GM18861 (cell line): ENCODE measurements around the gene VAV1.
A peak's percentile ranks its signal among the peaks of the same experiment; 100 is the strongest.

Source experiments
- ATAC-seq: cut with Tn5 transposase; IDR thresholded peaks from one replicate; pipeline ENCODE4 v1.9.1; 2021; ENCODE audit not compliant: unreplicated experiment

VAV1 gene

GRCh38 chr19:6772028-6772865 lies at the start of gene VAV1:
VAV1 (plus strand) TSS chr19:6772708; CDS start chr19:6772808, 100 bp downstream.
- ATAC-seq: peak; percentile 42

GRCh38 chr19:6723108-6723618 lies 49.3 kb upstream of the VAV1 start:
- no peak for ATAC-seq

- ATAC-seq: no peak
Observed at GRCh38 chr19:6723738-6724137, 48.8 kb upstream of the VAV1 start.

GRCh38 chr19:6724631-6725492 lies 47.6 kb upstream of the VAV1 start:
- ATAC-seq: no peak

GRCh38 chr19:6725513-6726231 lies 46.8 kb upstream of the VAV1 start:
- no peak for ATAC-seq

- ATAC-seq: no peak
Observed at GRCh38 chr19:6728346-6728745, 44.2 kb upstream of the VAV1 start.

- ATAC-seq: no peak
Observed at GRCh38 chr19:6729573-6730152, 42.8 kb upstream of the VAV1 start.

- no peak for ATAC-seq
Observed at GRCh38 chr19:6730153-6730804, 42.2 kb upstream of the VAV1 start.

GRCh38 chr19:6730941-6731670 lies 41.4 kb upstream of the VAV1 start:
- no peak for ATAC-seq

- ATAC-seq: no peak
Observed at GRCh38 chr19:6731822-6732221, 40.7 kb upstream of the VAV1 start.

- no peak for ATAC-seq
Observed at GRCh38 chr19:6732803-6733337, 39.6 kb upstream of the VAV1 start.

- no peak for ATAC-seq
Observed at GRCh38 chr19:6733338-6734095, 39.0 kb upstream of the VAV1 start.

- no peak for ATAC-seq
Observed at GRCh38 chr19:6734096-6734696, 38.3 kb upstream of the VAV1 start.

- ATAC-seq: no peak
Observed at GRCh38 chr19:6735181-6735911, 37.2 kb upstream of the VAV1 start.

GRCh38 chr19:6736169-6736916 lies 36.2 kb upstream of the VAV1 start:
- ATAC-seq: no peak

GRCh38 chr19:6736917-6737283 lies 35.6 kb upstream of the VAV1 start:
- ATAC-seq: no peak
